Fibroblast of lung (primary cell): ENCODE measurements around the gene SRSF5.

Experiments used
- CTCF ChIP-seq, 2 donors: IDR thresholded peaks in 1 of 2; conservative IDR thresholded peaks in 1 of 2; 1 replicate in 1 of 2; 2 replicates in 1 of 2; pipeline ENCODE4 v1.5.1; 2011 to 2012; ENCODE audit warnings: low read length in 2 of 2, control low read depth in 1 of 2, inconsistent platforms in 1 of 2, low read depth in 1 of 2, mild to moderate bottlenecking in 1 of 2
- EZH2 ChIP-seq: IDR thresholded peaks from 2 replicates; pipeline ENCODE4 v1.5.1; 2012; ENCODE audit warnings: low read length, control low read depth, mild to moderate bottlenecking; ENCODE audit errors: missing control alignments

DNA sequence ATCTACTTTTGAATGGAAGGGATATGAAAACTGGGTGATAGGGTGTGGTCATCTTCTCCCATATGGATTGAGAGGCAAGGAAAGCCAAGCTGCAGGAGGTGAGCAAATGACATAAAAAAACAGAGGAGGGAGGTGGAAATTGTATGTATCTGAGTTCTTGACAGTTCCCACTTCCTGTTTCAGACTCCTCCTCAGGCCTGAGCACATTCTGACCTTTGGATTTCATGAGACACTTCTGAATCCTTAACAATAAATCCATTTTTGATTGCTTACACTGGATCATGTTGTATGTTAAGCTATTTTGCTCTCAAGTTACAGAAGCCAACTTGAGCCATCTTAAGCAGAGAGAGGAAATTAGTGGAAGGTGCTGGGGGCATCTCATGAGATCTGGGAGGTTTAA is 11.6 kb upstream of the SRSF5 start:
- TF ChIP-seq CTCF (conservative IDR thresholded peaks at IDR 0.05 in 1 of 2, IDR thresholded peaks at IDR 0.05 in 1 of 2; ENCODE audit: low read depth in 1 of 2, low read length in 2 of 2) (no peak), EZH2 (no peak)
